ENCODE results near the gene PRKCA. TPM values are rescaled to one million over a fixed set of nuclear protein-coding genes. Genes with fewer than 3 reads are reported as not detected.
A peak's percentile ranks its signal among the peaks of the same experiment; 100 is the strongest.

Gene PRKCA
- total and polyA plus RNA-seq, 9 of the 15 experiments (the other 6 are each of a cell fraction or from before 2014, with no cell fraction given) = 3.2 to 33.0 (median 17.8) TPM

DNA sequence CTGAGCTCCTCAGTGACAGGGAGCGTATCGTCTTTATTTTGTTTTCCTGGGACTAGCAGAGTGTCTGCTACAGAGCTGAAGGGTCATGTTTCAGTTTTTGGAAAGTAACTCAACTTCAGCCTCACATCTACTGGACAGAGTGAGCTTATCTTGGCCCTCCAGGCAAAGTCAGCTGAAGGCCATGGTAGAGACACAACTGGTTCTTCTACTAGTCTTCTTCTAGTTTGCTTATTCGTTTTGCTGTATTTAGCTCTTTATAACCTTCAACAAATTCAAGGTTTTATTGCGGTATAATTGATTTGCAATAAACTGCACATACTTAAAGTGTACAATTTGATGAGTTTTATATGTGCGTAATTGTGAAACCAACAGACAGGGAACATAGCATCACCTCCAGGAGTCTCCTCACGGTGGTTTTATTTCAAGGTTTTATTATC lies 6.1 kb upstream of the PRKCA start (continued):
- TF ChIP-seq ZNF561 (CRISPR knock-in tag; conservative IDR thresholded peaks at IDR 0.05) = no peak
- TF ChIP-seq, protein P1, sequence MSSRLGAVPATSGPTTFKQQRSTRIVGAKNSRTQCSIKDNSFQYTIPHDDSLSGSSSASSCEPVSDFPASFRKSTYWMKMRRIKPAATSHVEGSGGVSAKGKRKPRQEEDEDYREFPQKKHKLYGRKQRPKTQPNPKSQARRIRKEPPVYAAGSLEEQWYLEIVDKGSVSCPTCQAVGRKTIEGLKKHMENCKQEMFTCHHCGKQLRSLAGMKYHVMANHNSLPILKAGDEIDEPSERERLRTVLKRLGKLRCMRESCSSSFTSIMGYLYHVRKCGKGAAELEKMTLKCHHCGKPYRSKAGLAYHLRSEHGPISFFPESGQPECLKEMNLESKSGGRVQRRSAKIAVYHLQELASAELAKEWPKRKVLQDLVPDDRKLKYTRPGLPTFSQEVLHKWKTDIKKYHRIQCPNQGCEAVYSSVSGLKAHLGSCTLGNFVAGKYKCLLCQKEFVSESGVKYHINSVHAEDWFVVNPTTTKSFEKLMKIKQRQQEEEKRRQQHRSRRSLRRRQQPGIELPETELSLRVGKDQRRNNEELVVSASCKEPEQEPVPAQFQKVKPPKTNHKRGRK (tag; IDR thresholded peaks at IDR 0.05) = no peak
- peak; percentile 84 for TF ChIP-seq EP300 (IDR thresholded peaks at IDR 0.05; ENCODE audit: low read length)
- TF ChIP-seq PML (IDR thresholded peaks at IDR 0.05; ENCODE audit: low read length) = peak; percentile 23; the same call in 1 of the 2 replicates
- peak; percentile 81 for TF ChIP-seq LCOR (CRISPR knock-in tag; IDR thresholded peaks at IDR 0.05)
- TF ChIP-seq CREB1 (IDR thresholded peaks at IDR 0.05) = no peak
- 0 out of 2 replicates have a peak, but pooled peaks have one; percentile 22 for TF ChIP-seq CREB1 (CRISPR knock-in tag; IDR thresholded peaks at IDR 0.05)
- TF ChIP-seq SREBF2 (CRISPR knock-in tag; IDR thresholded peaks at IDR 0.05) = no peak
- peak; percentile 36; the same call in 1 of the 2 replicates for TF ChIP-seq MYNN (IDR thresholded peaks at IDR 0.05)
- no peak for TF ChIP-seq MYNN (CRISPR knock-in tag; IDR thresholded peaks at IDR 0.05)
- TF ChIP-seq, protein P2, sequence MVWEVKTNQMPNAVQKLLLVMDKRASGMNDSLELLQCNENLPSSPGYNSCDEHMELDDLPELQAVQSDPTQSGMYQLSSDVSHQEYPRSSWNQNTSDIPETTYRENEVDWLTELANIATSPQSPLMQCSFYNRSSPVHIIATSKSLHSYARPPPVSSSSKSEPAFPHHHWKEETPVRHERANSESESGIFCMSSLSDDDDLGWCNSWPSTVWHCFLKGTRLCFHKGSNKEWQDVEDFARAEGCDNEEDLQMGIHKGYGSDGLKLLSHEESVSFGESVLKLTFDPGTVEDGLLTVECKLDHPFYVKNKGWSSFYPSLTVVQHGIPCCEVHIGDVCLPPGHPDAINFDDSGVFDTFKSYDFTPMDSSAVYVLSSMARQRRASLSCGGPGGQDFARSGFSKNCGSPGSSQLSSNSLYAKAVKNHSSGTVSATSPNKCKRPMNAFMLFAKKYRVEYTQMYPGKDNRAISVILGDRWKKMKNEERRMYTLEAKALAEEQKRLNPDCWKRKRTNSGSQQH (CRISPR knock-in tag; IDR thresholded peaks at IDR 0.05) = no peak
- TF ChIP-seq UBTF (IDR thresholded peaks at IDR 0.05; ENCODE audit: borderline replicate concordance in 1 of 2, low read depth in 2 of 2, low read length in 2 of 2) = 0 out of 4 replicates have a peak, but pooled peaks of 1 of the 2 experiments have one; percentile 37
- TF ChIP-seq MNT (conservative IDR thresholded peaks at IDR 0.05) = peak in 1 of 2 experiments; percentile 31; a peak in 1 of 4 replicates
- TF ChIP-seq SMARCC2 (IDR thresholded peaks at IDR 0.05; ENCODE audit: low read depth) = peak; percentile 60
- TF ChIP-seq NFATC3 (IDR thresholded peaks at IDR 0.05) = no peak
- peak; percentile 79 for TF ChIP-seq TAL1 (IDR thresholded peaks at IDR 0.05)
- TF ChIP-seq CBFB (CRISPR knock-in tag; IDR thresholded peaks at IDR 0.05) = no peak
- TF ChIP-seq, protein P3, sequence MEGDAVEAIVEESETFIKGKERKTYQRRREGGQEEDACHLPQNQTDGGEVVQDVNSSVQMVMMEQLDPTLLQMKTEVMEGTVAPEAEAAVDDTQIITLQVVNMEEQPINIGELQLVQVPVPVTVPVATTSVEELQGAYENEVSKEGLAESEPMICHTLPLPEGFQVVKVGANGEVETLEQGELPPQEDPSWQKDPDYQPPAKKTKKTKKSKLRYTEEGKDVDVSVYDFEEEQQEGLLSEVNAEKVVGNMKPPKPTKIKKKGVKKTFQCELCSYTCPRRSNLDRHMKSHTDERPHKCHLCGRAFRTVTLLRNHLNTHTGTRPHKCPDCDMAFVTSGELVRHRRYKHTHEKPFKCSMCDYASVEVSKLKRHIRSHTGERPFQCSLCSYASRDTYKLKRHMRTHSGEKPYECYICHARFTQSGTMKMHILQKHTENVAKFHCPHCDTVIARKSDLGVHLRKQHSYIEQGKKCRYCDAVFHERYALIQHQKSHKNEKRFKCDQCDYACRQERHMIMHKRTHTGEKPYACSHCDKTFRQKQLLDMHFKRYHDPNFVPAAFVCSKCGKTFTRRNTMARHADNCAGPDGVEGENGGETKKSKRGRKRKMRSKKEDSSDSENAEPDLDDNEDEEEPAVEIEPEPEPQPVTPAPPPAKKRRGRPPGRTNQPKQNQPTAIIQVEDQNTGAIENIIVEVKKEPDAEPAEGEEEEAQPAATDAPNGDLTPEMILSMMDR (IDR thresholded peaks at IDR 0.05 in 2 of 3, conservative IDR thresholded peaks at IDR 0.05 in 1 of 3; ENCODE audit: insufficient read depth in 2 of 3, low read depth in 1 of 3, low read length in 3 of 3) = no peak
- TF ChIP-seq, protein P4, sequence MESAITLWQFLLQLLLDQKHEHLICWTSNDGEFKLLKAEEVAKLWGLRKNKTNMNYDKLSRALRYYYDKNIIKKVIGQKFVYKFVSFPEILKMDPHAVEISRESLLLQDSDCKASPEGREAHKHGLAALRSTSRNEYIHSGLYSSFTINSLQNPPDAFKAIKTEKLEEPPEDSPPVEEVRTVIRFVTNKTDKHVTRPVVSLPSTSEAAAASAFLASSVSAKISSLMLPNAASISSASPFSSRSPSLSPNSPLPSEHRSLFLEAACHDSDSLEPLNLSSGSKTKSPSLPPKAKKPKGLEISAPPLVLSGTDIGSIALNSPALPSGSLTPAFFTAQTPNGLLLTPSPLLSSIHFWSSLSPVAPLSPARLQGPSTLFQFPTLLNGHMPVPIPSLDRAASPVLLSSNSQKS (CRISPR knock-in tag; IDR thresholded peaks at IDR 0.05) = no peak
- peak; percentile 64; the same call in 1 of the 2 replicates for TF ChIP-seq STAT5A (IDR thresholded peaks at IDR 0.05; ENCODE audit: borderline replicate concordance, low read length)

All from K562 (cell line).